A549 (cell line): ENCODE data around the gene RASSF8. TPM values are rescaled to one million over a fixed set of nuclear protein-coding genes. Genes with fewer than 3 reads are reported as not detected.

Source experiments
- ATAC-seq, 2 experiments: fragments of 200-7000 bp in 1 of 2; fragments of >200 bp in 1 of 2; cut with Nextera tagmentation in 1 of 2; cut with Tn5 transposase in 1 of 2; 3 replicates each; pipeline versions ENCODE4 v1.8.0 to v1.9.1; 2018 to 2020; ENCODE audit warnings: mild to moderate bottlenecking in 1 of 2, moderate library complexity in 1 of 2
- CTCF ChIA-PET: fragments of 300-600 bp; sonication (Branson Sonifier 250); formaldehyde crosslinking; extraction: SDS; loops from one replicate; lab custom pipeline; 2021; ENCODE audit warnings: antibody characterized with exemption, inconsistent platforms; lab: Yijun Ruan, JAX
- POLR2A ChIA-PET: fragments of 350-600 bp; formaldehyde crosslinking; extraction: SDS; loops from one replicate; lab custom pipeline; 2021; ENCODE audit warnings: antibody characterized with exemption, inconsistent platforms; lab: Yijun Ruan, JAX
- DNase-seq, 2 experiments: peaks; one replicate each; pipeline versions ENCODE4 v3.0.0 to v3.0.0-alpha.2; 2011 to 2016; ENCODE audit warnings: low read depth in 1 of 2, low spot score in 1 of 2
- FAIRE-seq: peaks from 2 replicates; lab custom pipeline; 2011; peaks lifted over from hg19 to GRCh38; lab: Jason Lieb, UNC
- H3K27ac ChIP-seq, 2 experiments: fragments of >200 bp; sonication (Bioruptor Twin); formaldehyde crosslinking; 3 replicates each; pipeline ENCODE4 v1.5.1; 2016 to 2017
- H3K4me1 ChIP-seq: fragments of >200 bp; sonication (Bioruptor Twin); formaldehyde crosslinking; 3 replicates; pipeline ENCODE4 v1.6.1; 2016
- H3K4me2 ChIP-seq: fragments of >200 bp; sonication (Bioruptor Twin); formaldehyde crosslinking; 3 replicates; pipeline ENCODE4 v1.6.1; 2016
- H3K4me3 ChIP-seq: fragments of >200 bp; sonication (Bioruptor Twin); formaldehyde crosslinking; 3 replicates; pipeline ENCODE4 v1.5.1; 2016
- H3K9me3 ChIP-seq: fragments of >200 bp; sonication (Bioruptor Twin); formaldehyde crosslinking; 3 replicates; pipeline ENCODE4 v1.6.1; 2016
- CBX2 ChIP-seq: fragments of 200-600 bp; sonication (generic); IDR thresholded peaks from 2 replicates; pipeline ENCODE4 v1.6.1; 2016; ENCODE audit warnings: low read depth, mild to moderate bottlenecking, borderline replicate concordance
- CBX8 ChIP-seq: fragments of 200-600 bp; sonication (generic); IDR thresholded peaks from 2 replicates; pipeline ENCODE4 v1.6.1; 2016
- E2F6 ChIP-seq: IDR thresholded peaks from 2 replicates; pipeline ENCODE4 v1.6.1; 2012; ENCODE audit warnings: low read depth, borderline replicate concordance
- EHF ChIP-seq: fragments of 250-450 bp; sonication (Bioruptor Pico); IDR thresholded peaks from 2 replicates; pipeline ENCODE4 v1.5.0; 2020; ENCODE audit warnings: mild to moderate bottlenecking
- EHMT2 ChIP-seq: fragments of 200-600 bp; sonication (generic); IDR thresholded peaks from 2 replicates; pipeline ENCODE4 v1.6.1; 2016; ENCODE audit warnings: antibody characterized with exemption, low read depth, mild to moderate bottlenecking, moderate library complexity
- ELK1 ChIP-seq: fragments of 150-350 bp; IDR thresholded peaks from 2 replicates; pipeline ENCODE4 v1.6.1; 2014; ENCODE audit warnings: low read depth, mild to moderate bottlenecking, low read length
- ESRRA ChIP-seq: fragments of 150-350 bp; IDR thresholded peaks from 2 replicates; pipeline ENCODE4 v1.6.1; 2014; ENCODE audit warnings: mild to moderate bottlenecking, low read length, borderline replicate concordance
- FOSL2 ChIP-seq, 2 experiments: fragments of 450-650 bp in 1 of 2; fragments of >200 bp in 1 of 2; sonication (Bioruptor Twin) in 1 of 2; formaldehyde crosslinking; IDR thresholded peaks; 2 replicates each; pipeline versions ENCODE4 v1.5.0 to v1.6.1; 2016 to 2020; ENCODE audit warnings: mild to moderate bottlenecking in 1 of 2, moderate library complexity in 1 of 2
- GATA3 ChIP-seq: IDR thresholded peaks from 2 replicates; pipeline ENCODE4 v1.6.1; 2012; ENCODE audit warnings: borderline replicate concordance
- HOXB13 ChIP-seq: fragments of 250-450 bp; sonication (Bioruptor Pico); IDR thresholded peaks from 2 replicates; pipeline ENCODE4 v1.5.0; 2020; ENCODE audit warnings: low read depth, mild to moderate bottlenecking, moderate library complexity
- JUN ChIP-seq, 2 experiments: fragments of >200 bp; sonication (Bioruptor Twin); formaldehyde crosslinking; IDR thresholded peaks; 2 replicates in 1 of 2; 3 replicates in 1 of 2; pipeline ENCODE4 v1.6.1; 2016 to 2017
- MYC ChIP-seq: IDR thresholded peaks from 2 replicates; pipeline ENCODE4 v1.6.1; 2012; ENCODE audit warnings: mild to moderate bottlenecking, inconsistent platforms, low read length, improper control_type of control experiment, borderline replicate concordance
- NFE2L2 ChIP-seq: fragments of 150-350 bp; conservative IDR thresholded peaks from 2 replicates; pipeline ENCODE4 v1.6.1; 2014; ENCODE audit warnings: low read length
- NPAS2 ChIP-seq: fragments of 250-450 bp; sonication (Bioruptor Pico); IDR thresholded peaks from 2 replicates; pipeline ENCODE4 v1.8.0; 2022; ENCODE audit warnings: mild to moderate bottlenecking, moderate library complexity, borderline replicate concordance
- NR3C1 ChIP-seq: fragments of >200 bp; sonication (Bioruptor Twin); formaldehyde crosslinking; IDR thresholded peaks from 3 replicates; pipeline ENCODE4 v1.6.1; 2017
- RAD21 ChIP-seq, 2 experiments: fragments of >200 bp in 1 of 2; sonication (Bioruptor Twin) in 1 of 2; formaldehyde crosslinking in 1 of 2; IDR thresholded peaks in 1 of 2; conservative IDR thresholded peaks in 1 of 2; 2 replicates in 1 of 2; 3 replicates in 1 of 2; pipeline ENCODE4 v1.6.1; 2012 to 2018; ENCODE audit warnings: inconsistent platforms in 1 of 2
- RARB ChIP-seq: fragments of 250-450 bp; sonication (Bioruptor Pico); IDR thresholded peaks from 2 replicates; pipeline ENCODE4 v1.8.0; 2021; ENCODE audit warnings: mild to moderate bottlenecking, moderate library complexity
- RFX5 ChIP-seq: fragments of 450-650 bp; IDR thresholded peaks from 2 replicates; pipeline ENCODE4 v1.7.1; 2014; ENCODE audit warnings: antibody characterized with exemption, mild to moderate bottlenecking, moderate library complexity
- RNF2 ChIP-seq: fragments of 200-600 bp; sonication (generic); IDR thresholded peaks from 2 replicates; pipeline ENCODE4 v1.6.1; 2016; ENCODE audit warnings: low read depth, mild to moderate bottlenecking, antibody characterized with exemption, moderate library complexity, borderline replicate concordance
- TFCP2L1 ChIP-seq: fragments of 250-450 bp; sonication (Bioruptor Pico); IDR thresholded peaks from 2 replicates; pipeline ENCODE4 v1.5.0; 2021; ENCODE audit warnings: mild to moderate bottlenecking
- TP53 ChIP-seq: fragments of 250-450 bp; sonication (Bioruptor Pico); IDR thresholded peaks from 2 replicates; pipeline ENCODE4 v1.5.0; 2021; ENCODE audit warnings: mild to moderate bottlenecking, moderate library complexity
- ZC3H11A ChIP-seq: fragments of 450-650 bp; IDR thresholded peaks from 2 replicates; pipeline ENCODE4 v1.6.1; 2014; ENCODE audit warnings: antibody characterized with exemption, mild to moderate bottlenecking
- ZNF302 ChIP-seq: fragments of 250-450 bp; sonication (Bioruptor Pico); IDR thresholded peaks from 2 replicates; pipeline ENCODE4 v1.9.0; 2021; ENCODE audit warnings: inconsistent platforms, mild to moderate bottlenecking, moderate library complexity
- WGBS: methylation state at CpG from one replicate; pipeline ENCODE4 v1.1.6; 2017; ENCODE audit errors: missing lambda C conversion rate; 5-methylcytosine and 5-hydroxymethylcytosine counted together
- polyA plus RNA-seq, 4 experiments: library from polyadenylated mRNA; depleted of rRNA in 3 of 4; stranded (reverse); fragments of >200 nt; fragmentation: RNase III in 1 of 4; extraction: RNeasy Plus Mini Kit Qiagen cat#74134 plus additional on column Dnase treatment in 1 of 4; gene quantifications; 2 replicates in 3 of 4; 3 replicates in 1 of 4; pipeline ENCODE4 v1.2.3, GENCODE V29; 2011 to 2017
- TF ChIP-seq, protein P1 (sequence below): fragments of >200 bp; sonication (Bioruptor Twin); formaldehyde crosslinking; IDR thresholded peaks from 3 replicates; pipeline ENCODE4 v1.6.1; 2016
- TF ChIP-seq, protein P2 (sequence below): fragments of 450-650 bp; IDR thresholded peaks from 2 replicates; pipeline ENCODE4 v1.6.1; 2014; ENCODE audit warnings: antibody characterized with exemption

The RASSF8 gene
- polyA plus RNA-seq, 2 of the 4 experiments (the other 2 are of a cell fraction): 5.7 to 8.7 TPM

- no peaks in the 10 kb centered on the region for H3K9me3 ChIP-seq
- TF ChIP-seq EHF (no peak), MYC (no peak), HOXB13 (CRISPR knock-in tag) (no peak), RNF2 (no peak), ESRRA (no peak), E2F6 (no peak)
- H3K4me1 ChIP-seq: no peaks in the 10 kb centered on the region
- WGBS: 43% methylated on average over 1 of the region's 1 CpG
- POLR2A ChIA-PET: no interaction called here
- H3K4me3 ChIP-seq: no peak overlapping the region
- CTCF ChIA-PET: no interaction called here
- ATAC-seq (no peak), FAIRE-seq (no peak), DNase-seq (no peak)
- H3K4me2 ChIP-seq: no peak overlapping the region
- H3K27ac ChIP-seq: no peak overlapping the region
These were observed 29.3 kb upstream of the RASSF8 start for GRCh38 chr12:25929142-25929541.

GRCh38 chr12:25932971-25933370 lies 25.5 kb upstream of the RASSF8 start:
- WGBS: 53% methylated on average over 4 of the region's 4 CpGs
- no peak overlapping the region for H3K27ac ChIP-seq
- ATAC-seq (no peak), DNase-seq (no peak), FAIRE-seq (no peak)
- H3K4me3 ChIP-seq: no peak overlapping the region
- H3K9me3 ChIP-seq: no peaks in the 10 kb centered on the region
- TF ChIP-seq NPAS2 (no peak), RARB (no peak), RFX5 (no peak), ELK1 (no peak), HOXB13 (CRISPR knock-in tag) (no peak), CBX8 (no peak), ZNF302 (CRISPR knock-in tag) (no peak), RAD21 (conservative IDR thresholded peaks at IDR 0.05 in 1 of 2, IDR thresholded peaks at IDR 0.05 in 1 of 2) (no peak), TFCP2L1 (CRISPR knock-in tag) (no peak), FOSL2 (IDR thresholded peaks at IDR 0.05) (no peak), FOSL2 (CRISPR knock-in tag; IDR thresholded peaks at IDR 0.05) (no peak), CBX2 (no peak), TP53 (CRISPR knock-in tag) (no peak), NR3C1 (no peak), JUN (IDR thresholded peaks at IDR 0.05) (no peak), ZC3H11A (no peak), EHMT2 (no peak), NFE2L2 (no peak), GATA3 (no peak)
- TF ChIP-seq, protein P1, sequence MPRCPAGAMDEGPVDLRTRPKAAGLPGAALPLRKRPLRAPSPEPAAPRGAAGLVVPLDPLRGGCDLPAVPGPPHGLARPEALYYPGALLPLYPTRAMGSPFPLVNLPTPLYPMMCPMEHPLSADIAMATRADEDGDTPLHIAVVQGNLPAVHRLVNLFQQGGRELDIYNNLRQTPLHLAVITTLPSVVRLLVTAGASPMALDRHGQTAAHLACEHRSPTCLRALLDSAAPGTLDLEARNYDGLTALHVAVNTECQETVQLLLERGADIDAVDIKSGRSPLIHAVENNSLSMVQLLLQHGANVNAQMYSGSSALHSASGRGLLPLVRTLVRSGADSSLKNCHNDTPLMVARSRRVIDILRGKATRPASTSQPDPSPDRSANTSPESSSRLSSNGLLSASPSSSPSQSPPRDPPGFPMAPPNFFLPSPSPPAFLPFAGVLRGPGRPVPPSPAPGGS: no peak
- TF ChIP-seq, protein P2, sequence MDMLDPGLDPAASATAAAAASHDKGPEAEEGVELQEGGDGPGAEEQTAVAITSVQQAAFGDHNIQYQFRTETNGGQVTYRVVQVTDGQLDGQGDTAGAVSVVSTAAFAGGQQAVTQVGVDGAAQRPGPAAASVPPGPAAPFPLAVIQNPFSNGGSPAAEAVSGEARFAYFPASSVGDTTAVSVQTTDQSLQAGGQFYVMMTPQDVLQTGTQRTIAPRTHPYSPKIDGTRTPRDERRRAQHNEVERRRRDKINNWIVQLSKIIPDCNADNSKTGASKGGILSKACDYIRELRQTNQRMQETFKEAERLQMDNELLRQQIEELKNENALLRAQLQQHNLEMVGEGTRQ: no peak
- ChIA-PET CTCF (no interaction called here), POLR2A (no interaction called here)
- H3K4me1 ChIP-seq: no peaks in the 10 kb centered on the region
- H3K4me2 ChIP-seq: no peak overlapping the region
